ENCODE data around the gene FRMD5.
A peak's percentile ranks its signal among the peaks of the same experiment; 100 is the strongest.

- TF ChIP-seq, protein P1, sequence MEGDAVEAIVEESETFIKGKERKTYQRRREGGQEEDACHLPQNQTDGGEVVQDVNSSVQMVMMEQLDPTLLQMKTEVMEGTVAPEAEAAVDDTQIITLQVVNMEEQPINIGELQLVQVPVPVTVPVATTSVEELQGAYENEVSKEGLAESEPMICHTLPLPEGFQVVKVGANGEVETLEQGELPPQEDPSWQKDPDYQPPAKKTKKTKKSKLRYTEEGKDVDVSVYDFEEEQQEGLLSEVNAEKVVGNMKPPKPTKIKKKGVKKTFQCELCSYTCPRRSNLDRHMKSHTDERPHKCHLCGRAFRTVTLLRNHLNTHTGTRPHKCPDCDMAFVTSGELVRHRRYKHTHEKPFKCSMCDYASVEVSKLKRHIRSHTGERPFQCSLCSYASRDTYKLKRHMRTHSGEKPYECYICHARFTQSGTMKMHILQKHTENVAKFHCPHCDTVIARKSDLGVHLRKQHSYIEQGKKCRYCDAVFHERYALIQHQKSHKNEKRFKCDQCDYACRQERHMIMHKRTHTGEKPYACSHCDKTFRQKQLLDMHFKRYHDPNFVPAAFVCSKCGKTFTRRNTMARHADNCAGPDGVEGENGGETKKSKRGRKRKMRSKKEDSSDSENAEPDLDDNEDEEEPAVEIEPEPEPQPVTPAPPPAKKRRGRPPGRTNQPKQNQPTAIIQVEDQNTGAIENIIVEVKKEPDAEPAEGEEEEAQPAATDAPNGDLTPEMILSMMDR (IDR thresholded peaks at IDR 0.05) = peak; percentile 63 to 90 (median 79)
- no peak for TF ChIP-seq POLR2A (IDR thresholded peaks at IDR 0.05)
Measured at GRCh38 chr15:43903864-43904290, 291.2 kb downstream of the FRMD5 start.
